Left lung (tissue), 14 donors: ENCODE measurements around the gene SLC25A12. TPM values are rescaled to one million over a fixed set of nuclear protein-coding genes. Genes with fewer than 3 reads are reported as not detected.
A peak's percentile ranks its signal among the peaks of the same experiment; 100 is the strongest.

Experiments
- ATAC-seq: fragments of 200-7000 bp; cut with Tn5 transposase; one replicate; pipeline ENCODE4 v1.9.1; 2020; ENCODE audit warnings: moderate library complexity
- DNase-seq, 4 donors: peaks; one replicate each; pipeline ENCODE4 v3.0.0-alpha.2; 2013 to 2020
- H3K27ac ChIP-seq, 2 donors: fragments of 200-600 bp; sonication (generic) in 1 of 2; one replicate each; pipeline versions ENCODE4 v1.5.0 to v1.8.0; 2020 to 2021
- H3K27me3 ChIP-seq, 2 donors: fragments of 200-600 bp; sonication (generic) in 1 of 2; one replicate each; pipeline versions ENCODE4 v1.5.0 to v1.8.0; 2020 to 2021
- H3K36me3 ChIP-seq, 2 donors: fragments of 200-600 bp; sonication (generic) in 1 of 2; one replicate each; pipeline versions ENCODE4 v1.5.0 to v1.8.0; 2020 to 2021
- H3K4me1 ChIP-seq, 2 donors: fragments of 200-600 bp; one replicate each; pipeline ENCODE4 v1.8.0; 2021
- H3K4me3 ChIP-seq, 2 donors: fragments of 200-600 bp; sonication (generic) in 1 of 2; one replicate each; pipeline versions ENCODE4 v1.5.0 to v1.8.0; 2020 to 2021; ENCODE audit warnings: mild to moderate bottlenecking in 1 of 2
- H3K9me3 ChIP-seq, 2 donors: fragments of 200-600 bp; sonication (generic) in 1 of 2; one replicate each; pipeline versions ENCODE4 v1.5.0 to v1.8.0; 2020 to 2021
- CTCF ChIP-seq, 2 donors: fragments of 200-600 bp; sonication (generic) in 1 of 2; IDR thresholded peaks; one replicate each; pipeline versions ENCODE4 v1.5.0 to v1.8.0; 2021; ENCODE audit warnings: antibody characterized with exemption in 2 of 2
- intact Hi-C, 2 donors: fragments of 100-400 bp; cut with DNase I; formaldehyde crosslinking; loops; one replicate each; pipeline versions ENCODE4 v1.11.2 to v1.14.2; 2022
- long read RNA-seq, 12 donors: library from polyadenylated mRNA in 2 of 12; unstranded in 2 of 12; transcript quantifications; one replicate each; pipeline ENCODE4 v2.0.0 and lab custom pipeline, GENCODE V29; 2019 to 2026
- polyA plus RNA-seq, 6 donors: library from polyadenylated mRNA; unstranded; fragments of 120-200 nt; gene quantifications; one replicate each; pipeline ENCODE4 v1.2.1, GENCODE V29; 2013; ENCODE audit not compliant: insufficient read length in 6 of 6
- total RNA-seq, 2 donors: library from RNA; stranded (reverse); fragmentation: NEBNext Ultra II Directional; extraction: Animal tissue kit (Norgen Biotek cat#: 25700); gene quantifications; one replicate each; pipeline ENCODE4 v1.2.1, GENCODE V29; 2021
- donor health status: DM: no; HTN: yes; CAD: no.
- donor health status: DM: no; HTN: no; CAD: no.

Gene SLC25A12
- 10 to 100 TPM; 10.1 to 14.5 TPM for total RNA-seq
- polyA plus RNA-seq = 10 to 100 TPM; 24.5 to 32.2 (median 26.5) TPM
- long read RNA-seq, donor 1, partial matches to known transcripts = 17 of 18 reads
- long read RNA-seq, donor 1, other reads (novel, unspliced or antisense) = 0 of 18 reads
- long read RNA-seq, donor 2, partial matches to known transcripts = 100 of 137 reads
- long read RNA-seq, donor 2, other reads (novel, unspliced or antisense) = 35 of 137 reads
- long read RNA-seq, donor 3, partial matches to known transcripts = 0 of 1 reads
- long read RNA-seq, donor 3, other reads (novel, unspliced or antisense) = 0 of 1 reads
- long read RNA-seq, donor 4, partial matches to known transcripts = 0 of 2 reads
- long read RNA-seq, donor 4, other reads (novel, unspliced or antisense) = 0 of 2 reads
- long read RNA-seq, donor 5, partial matches to known transcripts = 0 of 1 reads
- long read RNA-seq, donor 5, other reads (novel, unspliced or antisense) = 0 of 1 reads
- long read RNA-seq, donor 6, transcript SLC25A12-202 (18 exons, 2,979 nt) = major isoform, 5 of 194 reads
- long read RNA-seq, donor 6, partial matches to known transcripts = 188 of 194 reads
- long read RNA-seq, donor 6, other reads (novel, unspliced or antisense) = 0 of 194 reads
- long read RNA-seq, donor 7, partial matches to known transcripts = 44 of 45 reads
- long read RNA-seq, donor 7, other reads (novel, unspliced or antisense) = 0 of 45 reads
- long read RNA-seq, donor 8, partial matches to known transcripts = 74 of 92 reads
- long read RNA-seq, donor 8, other reads (novel, unspliced or antisense) = 18 of 92 reads
- long read RNA-seq, donor 9 = 0 reads
- long read RNA-seq, donor 10, partial matches to known transcripts = 1 of 2 reads
- long read RNA-seq, donor 10, other reads (novel, unspliced or antisense) = 1 of 2 reads
- long read RNA-seq, donor 11, transcript SLC25A12-202 (18 exons, 2,979 nt) = major isoform, 7 of 31 reads
- long read RNA-seq, donor 11, partial matches to known transcripts = 22 of 31 reads
- long read RNA-seq, donor 11, other reads (novel, unspliced or antisense) = 0 of 31 reads
- long read RNA-seq, donor 12, partial matches to known transcripts = 8 of 10 reads
- long read RNA-seq, donor 12, other reads (novel, unspliced or antisense) = 0 of 10 reads

- peaks cover 0 to 17% of the 10 kb centered on the region in 2 donors for H3K4me1 ChIP-seq
- no peaks in the 10 kb centered on the region for H3K27me3 ChIP-seq
- peak within 1 kb of the TSS; percentile 67 to 68 for H3K4me3 ChIP-seq
- peak; percentile 84 to 97 (median 88) for DNase-seq
- no peaks in the 10 kb centered on the region for H3K9me3 ChIP-seq
- intact Hi-C loops = no loop called here
- H3K27ac ChIP-seq = peak within 1 kb of the TSS; percentile 60 to 81
- H3K36me3 ChIP-seq = no peaks in the 10 kb centered on the region
- peak; percentile 99 for ATAC-seq
- no peak for TF ChIP-seq CTCF (IDR thresholded peaks at IDR 0.05)
Observed at GRCh38 chr2:171893824-171894611, at the start of gene SLC25A12. Gene SLC25A12, minus strand, starts transcription at chr2:171894244. Its CDS starts 30 bp downstream, at chr2:171894214.

GRCh38 chr2:171941316-171941699, 47.3 kb upstream of the SLC25A12 start:
- no peak overlapping the region for H3K4me3 ChIP-seq
- DNase-seq (no peak), ATAC-seq (no peak)
- no peaks in the 10 kb centered on the region for H3K27me3 ChIP-seq
- no peak overlapping the region for H3K27ac ChIP-seq
- no peak for TF ChIP-seq CTCF (IDR thresholded peaks at IDR 0.05)
- H3K9me3 ChIP-seq = no peaks in the 10 kb centered on the region
- intact Hi-C loops = no loop called here
- H3K36me3 ChIP-seq = no peaks in the 10 kb centered on the region
- peaks cover 0 to 17% of the 10 kb centered on the region in 2 donors for H3K4me1 ChIP-seq

- DNase-seq (no peak), ATAC-seq (no peak)
- no peaks in the 10 kb centered on the region for H3K27me3 ChIP-seq
- intact Hi-C loops = no loop called here
- no peaks in the 10 kb centered on the region for H3K9me3 ChIP-seq
- peak overlapping the region in 1 of 2 donors; percentile 61 for H3K27ac ChIP-seq
- no peaks in the 10 kb centered on the region for H3K36me3 ChIP-seq
- TF ChIP-seq CTCF (IDR thresholded peaks at IDR 0.05) = no peak
- H3K4me3 ChIP-seq = no peak overlapping the region
- H3K4me1 ChIP-seq = peaks cover 0 to 17% of the 10 kb centered on the region in 2 donors
Observed at GRCh38 chr2:171939743-171940071, 45.7 kb upstream of the SLC25A12 start.

- H3K4me3 ChIP-seq = no peak overlapping the region
- H3K4me1 ChIP-seq = peaks cover 0 to 17% of the 10 kb centered on the region in 2 donors
- no peaks in the 10 kb centered on the region for H3K27me3 ChIP-seq
- TF ChIP-seq CTCF (IDR thresholded peaks at IDR 0.05) = no peak
- H3K9me3 ChIP-seq = no peaks in the 10 kb centered on the region
- ATAC-seq = no peak
- no peak for DNase-seq
- H3K27ac ChIP-seq = peak overlapping the region in 1 of 2 donors; percentile 61
- intact Hi-C loops = no loop called here
- no peaks in the 10 kb centered on the region for H3K36me3 ChIP-seq
Observed at GRCh38 chr2:171939058-171939742, 45.2 kb upstream of the SLC25A12 start.
